ENCODE results near the gene BEND5.

Gene BEND5

DNA sequence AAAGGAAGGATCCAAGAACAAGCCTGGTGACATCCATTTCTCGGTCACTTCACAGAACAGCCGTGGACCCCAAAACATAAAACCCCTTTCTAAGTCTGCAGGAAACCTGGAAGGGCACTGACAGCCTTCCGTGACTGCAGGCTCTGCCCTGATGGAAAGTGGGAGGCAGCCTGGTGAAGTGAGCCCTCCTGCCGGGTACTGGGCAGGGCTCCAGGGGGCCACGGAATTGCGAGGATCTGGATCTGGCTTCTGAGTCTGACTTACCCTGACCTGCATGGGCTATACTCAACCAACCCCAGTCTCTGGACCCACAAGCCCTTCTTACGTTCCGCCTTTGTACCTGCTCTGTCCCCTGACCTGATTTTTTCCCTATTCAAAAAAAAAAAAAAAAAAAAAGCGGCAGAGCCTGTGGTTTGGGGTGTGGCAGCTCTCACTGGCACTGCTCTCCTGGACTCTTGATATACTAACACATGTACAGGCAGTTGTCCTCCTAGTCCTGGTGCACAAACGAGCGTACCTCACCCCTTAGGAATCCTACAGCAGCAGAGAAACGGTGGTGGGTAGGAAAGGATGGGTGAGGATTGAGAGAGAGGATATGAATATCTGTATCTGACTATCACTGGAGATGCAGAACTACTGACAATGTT lies 82.9 kb downstream of the BEND5 start:
- no peak overlapping the region for H3K4me3 ChIP-seq (ENCODE audit: low read depth, low read length)
- no peak for DNase-seq (ENCODE audit: low read depth)
- TF ChIP-seq CTCF (IDR thresholded peaks at IDR 0.05; ENCODE audit: low read depth, low read length) (no peak), MYC (IDR thresholded peaks at IDR 0.05; ENCODE audit: low read depth, low read length) (no peak), POLR2A (IDR thresholded peaks at IDR 0.05; ENCODE audit: extremely low read depth, insufficient read length) (no peak)
- TF ChIP-seq, protein P1, sequence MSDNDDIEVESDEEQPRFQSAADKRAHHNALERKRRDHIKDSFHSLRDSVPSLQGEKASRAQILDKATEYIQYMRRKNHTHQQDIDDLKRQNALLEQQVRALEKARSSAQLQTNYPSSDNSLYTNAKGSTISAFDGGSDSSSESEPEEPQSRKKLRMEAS (IDR thresholded peaks at IDR 0.05; ENCODE audit: low read depth, low read length), result no peak

- no peak overlapping the region for H3K4me3 ChIP-seq (ENCODE audit: low read depth, low read length)
- TF ChIP-seq, protein P1 (IDR thresholded peaks at IDR 0.05; ENCODE audit: low read depth, low read length), result no peak
- TF ChIP-seq POLR2A (IDR thresholded peaks at IDR 0.05; ENCODE audit: extremely low read depth, insufficient read length) (no peak), MYC (IDR thresholded peaks at IDR 0.05; ENCODE audit: low read depth, low read length) (no peak), CTCF (IDR thresholded peaks at IDR 0.05; ENCODE audit: low read depth, low read length) (no peak)
- no peak for DNase-seq (ENCODE audit: low read depth)
Observed at GRCh38 chr1:48693180-48693579, 83.5 kb downstream of the BEND5 start.

DNA sequence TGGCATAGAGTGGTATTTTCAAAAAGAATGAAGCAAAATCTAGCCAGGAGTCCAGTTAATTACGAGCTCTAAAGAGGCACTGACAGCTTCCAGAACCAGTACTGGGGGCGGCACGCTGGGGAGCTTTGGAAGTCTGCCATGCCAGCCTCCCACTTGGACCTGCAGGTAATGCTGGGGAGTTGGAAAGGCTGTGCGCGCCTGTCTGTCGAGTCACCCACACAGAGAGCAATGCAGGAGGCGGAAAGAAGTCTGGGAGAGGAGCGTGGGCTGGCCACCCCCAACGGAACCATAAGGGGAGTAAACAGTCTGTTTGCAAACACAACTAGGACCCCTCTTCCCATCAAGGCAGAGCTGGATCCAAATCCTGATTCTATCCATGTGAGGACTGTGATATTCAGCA lies 84.5 kb downstream of the BEND5 start:
- TF ChIP-seq MYC (IDR thresholded peaks at IDR 0.05; ENCODE audit: low read depth, low read length) (no peak), CTCF (IDR thresholded peaks at IDR 0.05; ENCODE audit: low read depth, low read length) (no peak), POLR2A (IDR thresholded peaks at IDR 0.05; ENCODE audit: extremely low read depth, insufficient read length) (no peak)
- TF ChIP-seq, protein P1 (IDR thresholded peaks at IDR 0.05; ENCODE audit: low read depth, low read length), result no peak
- DNase-seq (ENCODE audit: low read depth), result no peak
- no peak overlapping the region for H3K4me3 ChIP-seq (ENCODE audit: low read depth, low read length)

DNA sequence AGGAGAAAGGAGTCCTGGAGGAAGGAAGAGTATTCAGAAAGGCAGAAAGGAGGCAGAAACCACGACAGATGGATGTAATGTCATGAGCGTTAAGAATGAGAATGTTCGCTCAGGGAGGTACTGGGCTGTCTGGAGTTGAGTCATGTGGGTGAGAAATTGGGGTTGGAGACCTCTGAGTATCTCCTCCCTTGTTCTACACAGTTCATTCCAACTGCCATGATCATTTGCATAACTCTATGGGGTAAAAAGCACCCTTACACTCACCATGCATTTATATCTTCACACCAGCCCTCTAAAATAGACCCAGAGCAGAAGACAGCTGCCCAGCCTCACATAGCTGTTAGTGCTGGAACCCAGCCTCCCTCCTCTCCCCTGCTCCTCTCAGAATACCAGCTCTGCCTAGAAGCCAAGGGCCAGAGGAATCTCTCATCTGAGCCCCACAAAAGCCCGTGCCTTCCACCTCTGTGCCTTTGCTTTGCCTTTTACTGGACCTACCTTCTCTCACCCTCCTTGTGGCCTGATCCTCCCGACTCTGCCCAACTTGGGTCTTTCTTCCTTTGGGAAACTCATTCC lies 85.2 kb downstream of the BEND5 start:
- H3K4me3 ChIP-seq (ENCODE audit: low read depth, low read length), result no peak overlapping the region
- TF ChIP-seq, protein P1 (IDR thresholded peaks at IDR 0.05; ENCODE audit: low read depth, low read length), result no peak
- TF ChIP-seq MYC (IDR thresholded peaks at IDR 0.05; ENCODE audit: low read depth, low read length) (no peak), CTCF (IDR thresholded peaks at IDR 0.05; ENCODE audit: low read depth, low read length) (no peak), POLR2A (IDR thresholded peaks at IDR 0.05; ENCODE audit: extremely low read depth, insufficient read length) (no peak)
- DNase-seq (ENCODE audit: low read depth), result no peak

DNA sequence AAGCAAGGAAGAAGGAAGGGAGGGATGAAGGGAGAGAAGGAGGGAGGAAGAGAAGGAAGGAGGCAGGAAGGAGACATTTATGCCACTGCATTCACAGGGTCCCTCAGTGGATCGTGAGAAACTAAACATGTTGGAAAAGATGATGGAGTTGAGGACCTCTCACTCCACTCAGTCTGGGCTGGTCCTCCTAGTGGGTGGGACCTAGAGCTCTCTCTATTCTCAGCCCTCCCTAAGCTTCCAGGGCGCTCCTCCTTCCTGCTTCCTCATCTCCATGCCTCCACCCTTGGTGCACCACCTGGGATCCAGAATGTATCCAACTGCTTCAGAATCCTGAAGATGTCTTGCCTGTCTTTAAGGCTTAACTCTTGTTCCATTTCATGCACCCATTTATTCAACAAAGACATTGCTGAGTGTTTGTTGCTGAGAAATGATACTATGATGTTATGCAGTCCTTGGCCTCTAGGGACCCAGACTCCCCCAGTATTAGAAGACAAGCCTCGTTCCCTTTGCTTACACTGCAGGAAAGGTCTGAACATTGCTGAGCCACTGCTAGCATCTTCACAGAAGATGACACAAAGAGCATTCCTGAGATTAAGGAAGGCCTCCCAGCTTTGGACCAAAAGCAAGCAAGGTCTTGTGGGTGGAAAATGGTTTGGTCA lies 88.5 kb downstream of the BEND5 start:
- peak; percentile 52 for DNase-seq (ENCODE audit: low read depth)
- H3K4me3 ChIP-seq (ENCODE audit: low read depth, low read length), result no peak overlapping the region
- TF ChIP-seq CTCF (IDR thresholded peaks at IDR 0.05; ENCODE audit: low read depth, low read length) (peak; percentile 36), POLR2A (IDR thresholded peaks at IDR 0.05; ENCODE audit: extremely low read depth, insufficient read length) (no peak)
